GM21825 (cell line): Measurements from ENCODE around the gene COL9A3.

Experiments
- ATAC-seq: cut with Tn5 transposase; IDR thresholded peaks from one replicate; pipeline ENCODE4 v1.9.1; 2021; ENCODE audit warnings: mild to moderate bottlenecking, moderate library complexity; ENCODE audit not compliant: unreplicated experiment

The COL9A3 gene

GRCh38 chr20:62890444-62890843 is 73.6 kb downstream of the COL9A3 start:
- ATAC-seq = no peak
